Adipocyte (in vitro differentiated cells): ENCODE measurements around the gene TMEM52.

Experiments
- DNase-seq: peaks from one replicate; pipeline ENCODE4 v3.0.0-alpha.2; 2015; ENCODE audit warnings: low read depth
- H3K27me3 ChIP-seq: replicated peaks from 2 replicates; pipeline ENCODE4 v1.7.0; 2013; ENCODE audit warnings: mild to moderate bottlenecking, low read length, moderate library complexity; ENCODE audit not compliant: control insufficient read depth, insufficient read depth
- H3K36me3 ChIP-seq: 2 replicates; pipeline ENCODE4 v1.7.0; 2013; ENCODE audit warnings: low read length, mild to moderate bottlenecking, moderate library complexity; ENCODE audit not compliant: control insufficient read depth, insufficient read depth, severe bottlenecking
- H3K4me1 ChIP-seq: 2 replicates; pipeline ENCODE4 v1.7.0; 2013; ENCODE audit warnings: mild to moderate bottlenecking, low read length, moderate library complexity; ENCODE audit not compliant: control insufficient read depth, insufficient read depth
- H3K4me3 ChIP-seq: 2 replicates; pipeline ENCODE4 v1.7.0; 2013; ENCODE audit warnings: mild to moderate bottlenecking, low read length, moderate library complexity
- H3K9ac ChIP-seq: 2 replicates; pipeline ENCODE4 v1.7.0; 2013; ENCODE audit warnings: mild to moderate bottlenecking, low read length, moderate library complexity
- H3K9me3 ChIP-seq: 2 replicates; pipeline ENCODE4 v1.7.0; 2013; ENCODE audit warnings: mild to moderate bottlenecking, low read length, moderate library complexity; ENCODE audit not compliant: control insufficient read depth

The TMEM52 gene

GRCh38 chr1:1918901-1919303, at the start of gene TMEM52:
Gene TMEM52 (minus strand): TSS chr1:1919279. CDS start chr1:1919265, 14 bp downstream.
- Histone ChIP-seq H3K36me3 (no peaks in the 10 kb centered on the region), H3K4me1 (peaks cover 8% of the 10 kb centered on the region), H3K27me3 (peaks cover 23% of the 10 kb centered on the region), H3K4me3 (peak within 1 kb of the TSS; percentile 74), H3K9me3 (no peaks in the 10 kb centered on the region), H3K9ac (no peak within 1 kb of the TSS)
- no peak for DNase-seq

- H3K36me3 ChIP-seq = no peaks in the 10 kb centered on the region
- DNase-seq = no peak
- H3K4me1 ChIP-seq = no peaks in the 10 kb centered on the region
- no peak overlapping the region for H3K9ac ChIP-seq
- peaks cover 40% of the 10 kb centered on the region for H3K27me3 ChIP-seq
- no peak overlapping the region for H3K4me3 ChIP-seq
- peaks cover 3% of the 10 kb centered on the region for H3K9me3 ChIP-seq
Measured at GRCh38 chr1:1967879-1968278, 48.8 kb upstream of the TMEM52 start.

- no peak overlapping the region for H3K9ac ChIP-seq
- peaks cover 42% of the 10 kb centered on the region for H3K27me3 ChIP-seq
- no peaks in the 10 kb centered on the region for H3K4me1 ChIP-seq
- no peaks in the 10 kb centered on the region for H3K36me3 ChIP-seq
- no peak for DNase-seq
- no peak overlapping the region for H3K4me3 ChIP-seq
- peaks cover 6% of the 10 kb centered on the region for H3K9me3 ChIP-seq
Measured at GRCh38 chr1:1967151-1967550, 48.1 kb upstream of the TMEM52 start.

GRCh38 chr1:1966071-1966740, 47.1 kb upstream of the TMEM52 start:
- Histone ChIP-seq H3K36me3 (no peaks in the 10 kb centered on the region), H3K27me3 (peaks cover 48% of the 10 kb centered on the region), H3K9me3 (peaks cover 6% of the 10 kb centered on the region), H3K4me3 (no peak overlapping the region), H3K9ac (no peak overlapping the region), H3K4me1 (peaks cover 2% of the 10 kb centered on the region)
- DNase-seq = no peak

GRCh38 chr1:1965546-1965945, 46.5 kb upstream of the TMEM52 start:
- Histone ChIP-seq H3K9me3 (peaks cover 6% of the 10 kb centered on the region), H3K9ac (no peak overlapping the region), H3K36me3 (no peaks in the 10 kb centered on the region), H3K4me1 (peaks cover 9% of the 10 kb centered on the region), H3K27me3 (peaks cover 50% of the 10 kb centered on the region), H3K4me3 (no peak overlapping the region)
- DNase-seq = no peak

- Histone ChIP-seq H3K9ac (no peak overlapping the region), H3K27me3 (peaks cover 46% of the 10 kb centered on the region)
- no peak for DNase-seq
Measured at GRCh38 chr1:1964811-1965210, 45.7 kb upstream of the TMEM52 start.

GRCh38 chr1:1963570-1963969, 44.5 kb upstream of the TMEM52 start:
- DNase-seq = no peak
- H3K36me3 ChIP-seq = no peaks in the 10 kb centered on the region
- H3K4me1 ChIP-seq = peaks cover 20% of the 10 kb centered on the region
- H3K4me3 ChIP-seq = no peak overlapping the region
- peaks cover 6% of the 10 kb centered on the region for H3K9me3 ChIP-seq
- peaks cover 43% of the 10 kb centered on the region for H3K27me3 ChIP-seq
- no peak overlapping the region for H3K9ac ChIP-seq

More at GRCh38 chr1:1964811-1965210, 45.7 kb upstream of the TMEM52 start:
- no peak overlapping the region for H3K4me3 ChIP-seq
- peaks cover 16% of the 10 kb centered on the region for H3K4me1 ChIP-seq
- no peaks in the 10 kb centered on the region for H3K36me3 ChIP-seq
- peaks cover 6% of the 10 kb centered on the region for H3K9me3 ChIP-seq

GRCh38 chr1:1962752-1963151, 43.7 kb upstream of the TMEM52 start:
- H3K4me1 ChIP-seq = peaks cover 20% of the 10 kb centered on the region
- no peak for DNase-seq
- no peak overlapping the region for H3K4me3 ChIP-seq
- H3K9ac ChIP-seq = no peak overlapping the region
- no peaks in the 10 kb centered on the region for H3K36me3 ChIP-seq
- H3K27me3 ChIP-seq = peaks cover 43% of the 10 kb centered on the region
- peaks cover 6% of the 10 kb centered on the region for H3K9me3 ChIP-seq

GRCh38 chr1:1960480-1961196, 41.6 kb upstream of the TMEM52 start:
- H3K27me3 ChIP-seq = peaks cover 47% of the 10 kb centered on the region
- no peak for DNase-seq

GRCh38 chr1:1959840-1960479, 40.9 kb upstream of the TMEM52 start:
- H3K4me3 ChIP-seq = no peak overlapping the region
- H3K9me3 ChIP-seq = peaks cover 6% of the 10 kb centered on the region
- no peaks in the 10 kb centered on the region for H3K36me3 ChIP-seq

More at GRCh38 chr1:1960480-1961196, 41.6 kb upstream of the TMEM52 start:
- Histone ChIP-seq H3K4me3 (no peak overlapping the region), H3K9ac (no peak overlapping the region), H3K36me3 (no peaks in the 10 kb centered on the region), H3K4me1 (peaks cover 20% of the 10 kb centered on the region), H3K9me3 (peaks cover 6% of the 10 kb centered on the region)

GRCh38 chr1:1959459-1959839, 40.4 kb upstream of the TMEM52 start:
- H3K27me3 ChIP-seq = peaks cover 37% of the 10 kb centered on the region
- DNase-seq = no peak

More at GRCh38 chr1:1959840-1960479, 40.9 kb upstream of the TMEM52 start:
- peaks cover 20% of the 10 kb centered on the region for H3K4me1 ChIP-seq
- no peak overlapping the region for H3K9ac ChIP-seq
- peak; percentile 66 for DNase-seq
- peaks cover 42% of the 10 kb centered on the region for H3K27me3 ChIP-seq

More at GRCh38 chr1:1959459-1959839, 40.4 kb upstream of the TMEM52 start:
- Histone ChIP-seq H3K36me3 (no peaks in the 10 kb centered on the region), H3K9ac (no peak overlapping the region), H3K4me3 (no peak overlapping the region), H3K4me1 (peaks cover 20% of the 10 kb centered on the region), H3K9me3 (peaks cover 6% of the 10 kb centered on the region)
